Lung microvascular endothelial cell (primary cell): ENCODE measurements around the gene NTN1. TPM values are rescaled to one million over a fixed set of nuclear protein-coding genes. Genes with fewer than 3 reads are reported as not detected.

Experiments
- DNase-seq, 2 donors: peaks; one replicate each; pipeline versions ENCODE4 v3.0.0 to v3.0.0-alpha.2; 2010; ENCODE audit warnings: low read depth in 2 of 2
- total RNA-seq: library from RNA; depleted of rRNA; stranded (reverse); fragments of >200 nt; gene quantifications from 2 replicates; pipeline ENCODE4 v1.2.1, GENCODE V29; 2014

Gene NTN1
- total RNA-seq, 1 donor from 2014 or later: 0.40 TPM

DNA sequence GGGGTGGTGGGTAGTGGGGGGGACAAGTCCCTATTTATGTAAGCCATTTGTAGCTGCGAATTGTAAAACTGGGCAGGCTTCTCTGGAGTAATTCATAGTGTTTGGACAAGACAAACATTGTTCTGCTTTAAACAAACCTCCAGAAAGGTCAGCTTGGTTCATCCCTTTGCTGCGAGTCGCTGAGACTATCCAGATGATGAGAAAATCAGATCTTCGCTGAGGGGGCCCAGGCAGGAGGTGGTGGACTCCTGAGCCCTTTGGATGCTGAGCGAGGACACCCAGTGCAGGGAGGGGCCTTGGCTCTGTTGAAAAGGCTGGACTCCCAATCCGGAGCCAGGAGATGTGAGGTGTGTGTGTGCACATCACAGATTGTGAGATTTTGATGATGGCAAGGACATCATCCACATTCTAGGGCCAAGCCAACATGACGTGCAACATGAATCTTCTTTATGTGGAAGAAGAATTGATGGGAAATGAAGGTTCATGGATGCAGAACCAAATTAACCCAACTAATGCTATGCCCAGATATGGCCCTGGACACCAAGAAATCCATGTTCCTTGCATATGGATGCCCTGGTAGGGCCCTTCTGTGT lies 15.0 kb upstream of the NTN1 start:
- DNase-seq: no peak

GRCh38 chr17:9007052-9007714 lies 14.1 kb upstream of the NTN1 start:
- DNase-seq: no peak

- DNase-seq: no peak
Observed at GRCh38 chr17:9009096-9009495, 12.2 kb upstream of the NTN1 start.

DNA sequence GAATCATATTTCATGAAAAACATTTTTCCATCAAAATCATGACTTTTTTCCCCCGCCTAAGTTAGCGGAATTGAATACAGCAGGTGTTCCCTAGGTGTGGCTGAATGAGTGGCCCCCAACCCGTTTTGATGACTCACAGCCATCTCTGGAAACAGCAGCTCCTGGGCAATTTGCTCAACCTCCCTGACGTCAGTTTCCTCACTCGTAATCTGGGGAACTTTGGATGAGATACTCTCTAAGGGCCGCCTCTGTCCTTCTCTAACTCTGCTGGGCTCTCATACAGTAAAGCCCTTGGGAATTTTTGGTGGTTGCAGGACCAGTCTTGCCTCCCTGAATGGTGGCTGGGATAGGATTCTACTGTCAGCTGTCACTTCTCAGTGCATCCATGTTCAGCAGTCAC lies 11.6 kb upstream of the NTN1 start:
- DNase-seq: no peak

DNA sequence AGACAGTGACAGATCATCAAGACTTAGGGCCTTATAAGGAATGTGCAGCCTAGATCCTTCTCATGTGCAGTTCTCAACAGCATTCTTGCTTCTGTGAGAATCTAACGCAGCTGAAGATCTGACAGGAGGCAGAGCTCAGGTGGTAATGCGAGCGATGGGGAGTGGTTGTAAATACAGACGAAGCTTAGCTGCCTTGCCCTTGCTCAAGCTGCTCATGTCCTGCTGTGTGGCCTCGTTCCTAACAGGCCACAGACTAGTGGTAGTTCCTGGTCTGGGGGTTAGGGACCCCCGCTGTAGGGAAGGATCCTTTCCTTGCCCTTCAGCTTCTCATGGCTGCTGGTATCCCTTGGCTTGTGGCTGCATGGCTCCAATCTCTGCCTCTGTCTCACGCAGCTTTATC lies 10.3 kb upstream of the NTN1 start:
- no peak for DNase-seq

DNA sequence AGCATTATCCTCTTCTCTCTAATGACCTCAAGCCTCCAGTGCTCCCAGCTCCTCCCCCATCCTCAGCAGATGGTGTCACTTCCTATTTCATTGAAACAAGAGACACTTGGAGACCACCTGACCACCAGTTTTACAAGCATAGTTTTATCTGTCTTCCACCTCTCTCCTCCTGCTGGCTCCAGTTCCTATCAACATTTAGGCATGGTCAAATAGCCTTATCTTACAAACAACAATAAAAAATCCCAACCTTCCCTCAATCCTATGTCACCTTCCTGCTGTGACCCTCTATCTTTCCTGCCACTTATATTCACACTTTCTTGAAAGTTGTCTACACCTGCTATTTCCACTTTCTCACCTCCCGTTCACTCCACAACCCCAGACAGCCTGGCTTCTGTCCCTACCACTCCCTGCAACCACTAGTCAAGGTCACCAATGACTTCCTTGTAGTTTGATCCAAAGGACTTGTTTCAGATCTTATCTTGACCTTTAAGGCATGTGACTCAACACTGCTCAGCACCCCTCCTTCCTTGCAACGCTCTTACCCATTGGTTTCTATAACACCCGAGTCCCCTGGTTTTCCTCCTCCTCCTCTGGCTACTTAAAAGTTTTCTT lies 4.3 kb upstream of the NTN1 start:
- DNase-seq: no peak

- no peak for DNase-seq
Observed at GRCh38 chr17:9018726-9019125, 2.6 kb upstream of the NTN1 start.

DNA sequence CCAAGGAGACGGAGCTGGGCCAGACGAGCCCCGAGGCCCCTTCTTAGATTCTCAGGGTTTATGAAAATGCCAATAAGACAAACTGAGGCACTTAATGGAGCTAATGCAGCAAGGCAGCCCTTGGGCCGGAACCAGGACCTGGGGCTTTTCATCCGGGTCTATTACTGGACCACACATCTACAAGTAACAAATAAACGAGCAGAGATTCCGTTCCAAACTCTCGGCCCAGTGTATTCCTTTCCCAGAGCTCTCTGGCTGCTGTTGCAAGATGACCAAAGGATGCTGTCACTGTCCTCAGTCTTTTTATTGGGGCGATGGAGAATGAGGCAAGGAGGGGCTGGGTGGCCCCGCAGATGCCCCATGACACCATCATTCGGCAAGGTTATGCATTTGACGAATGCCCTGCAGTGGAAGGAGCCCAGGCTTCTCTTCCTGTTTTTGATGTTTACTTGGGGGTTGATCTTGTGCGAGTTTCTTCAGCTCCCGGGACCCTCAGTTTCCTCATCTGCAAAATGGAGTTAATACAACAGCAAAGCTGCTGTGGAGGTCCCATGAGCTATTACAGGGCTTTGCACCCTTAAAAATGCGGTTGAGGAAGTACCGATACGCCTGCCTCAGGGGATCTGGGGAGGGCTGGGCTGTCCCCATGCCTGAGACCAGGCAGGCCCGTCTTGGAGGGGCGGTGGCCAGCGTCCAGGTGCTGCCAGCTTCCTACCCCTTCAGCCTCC lies 1.1 kb upstream of the NTN1 start:
- no peak for DNase-seq

GRCh38 chr17:9020824-9021157 lies 519 bp upstream of the NTN1 start:
- no peak for DNase-seq

DNA sequence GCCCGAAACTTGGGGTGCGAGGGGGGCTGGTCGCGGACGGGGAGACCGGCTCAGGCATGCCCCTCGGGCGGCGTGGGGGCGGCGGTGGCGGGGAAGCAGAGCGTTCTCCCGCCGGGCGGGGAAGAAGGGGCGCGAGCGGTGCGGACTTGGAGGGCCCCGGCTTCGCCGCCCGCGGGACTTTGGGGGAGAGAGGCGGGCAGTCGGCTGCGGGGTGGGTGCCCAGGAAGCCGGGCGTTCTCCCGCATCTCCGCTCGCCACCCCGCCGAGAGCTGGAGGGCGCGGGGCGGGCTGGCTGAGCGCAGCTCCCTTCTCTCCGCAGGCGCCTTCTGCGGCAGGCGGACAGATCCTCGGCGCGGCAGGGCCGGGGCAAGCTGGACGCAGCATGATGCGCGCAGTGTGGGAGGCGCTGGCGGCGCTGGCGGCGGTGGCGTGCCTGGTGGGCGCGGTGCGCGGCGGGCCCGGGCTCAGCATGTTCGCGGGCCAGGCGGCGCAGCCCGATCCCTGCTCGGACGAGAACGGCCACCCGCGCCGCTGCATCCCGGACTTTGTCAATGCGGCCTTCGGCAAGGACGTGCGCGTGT lies 772 bp downstream of the NTN1 start:
- DNase-seq: peak; percentile 33 to 60

GRCh38 chr17:9022573-9023391 lies 1.5 kb downstream of the NTN1 start:
- DNase-seq: peak; percentile 18 to 59

- DNase-seq: no peak
Observed at GRCh38 chr17:9023392-9024218, 2.3 kb downstream of the NTN1 start.

GRCh38 chr17:9024497-9024896 lies 3.2 kb downstream of the NTN1 start:
- no peak for DNase-seq

DNA sequence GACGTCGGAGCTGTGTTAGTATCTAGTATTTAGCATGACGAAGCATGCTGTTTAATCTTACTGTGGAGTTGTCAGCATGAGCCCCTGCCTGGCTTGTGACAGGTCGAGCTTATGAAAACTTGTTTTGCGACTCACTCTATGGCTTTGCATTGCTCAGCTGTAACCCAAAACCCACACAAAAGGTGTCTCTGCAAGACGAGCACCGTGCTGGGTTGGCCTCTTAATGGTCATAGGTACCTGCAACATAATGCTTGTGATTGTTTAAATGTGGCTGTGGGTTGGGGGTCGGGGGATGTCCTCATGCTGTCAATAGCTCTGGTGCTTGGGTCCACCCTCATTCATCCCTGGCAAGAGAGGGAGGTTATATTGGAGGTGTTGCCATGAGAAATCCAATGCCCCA lies 5.4 kb downstream of the NTN1 start:
- no peak for DNase-seq

- no peak for DNase-seq
Observed at GRCh38 chr17:9028202-9028987, 7.1 kb downstream of the NTN1 start.

DNA sequence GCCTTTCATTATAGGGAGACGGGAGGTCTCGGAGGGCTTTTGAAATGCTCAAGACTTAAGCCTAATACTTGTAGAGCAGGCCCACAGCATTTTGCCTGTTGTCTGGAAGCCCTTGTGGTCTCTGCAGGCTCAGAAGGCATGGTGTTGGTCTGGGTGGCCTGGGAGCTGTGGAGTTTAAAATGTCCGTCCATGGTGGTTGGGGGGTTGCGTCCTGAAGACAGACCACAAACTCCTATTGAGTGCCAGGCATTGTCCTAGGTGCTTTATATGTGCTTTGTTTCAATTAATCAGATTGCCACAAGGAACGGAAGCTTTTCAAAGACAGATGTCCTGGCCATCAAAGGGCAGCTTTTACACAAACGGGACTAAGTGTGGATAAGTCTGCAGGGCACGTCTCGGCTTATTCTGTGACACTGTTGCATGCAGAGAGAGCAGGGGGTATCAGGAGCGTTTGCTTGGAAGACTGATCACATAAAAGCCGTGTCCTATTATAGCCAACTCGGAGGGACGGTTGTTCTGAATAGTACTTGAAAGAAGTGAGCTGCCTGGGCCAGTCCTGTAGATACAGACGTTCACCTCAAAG lies 7.8 kb downstream of the NTN1 start:
- DNase-seq: no peak

DNA sequence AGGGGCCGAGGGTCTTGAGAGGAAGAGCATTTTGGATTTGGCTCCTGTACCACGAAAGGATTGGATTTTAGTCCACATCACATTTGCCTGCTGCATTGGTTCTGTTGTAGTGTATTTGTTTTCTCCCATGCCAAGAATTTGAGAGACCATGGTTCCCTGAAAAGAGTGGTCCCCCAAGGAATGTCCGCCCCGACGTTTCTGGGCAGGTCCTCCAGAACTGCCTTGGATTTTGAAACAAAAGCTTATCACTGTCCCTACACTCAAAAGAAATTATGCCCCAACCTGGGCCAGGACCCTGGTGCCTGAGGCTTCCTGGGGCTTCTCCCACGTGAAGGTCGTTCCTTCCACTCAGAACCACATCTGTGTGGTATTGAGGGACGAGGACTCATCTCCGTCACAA lies 10.8 kb downstream of the NTN1 start:
- DNase-seq: no peak

DNA sequence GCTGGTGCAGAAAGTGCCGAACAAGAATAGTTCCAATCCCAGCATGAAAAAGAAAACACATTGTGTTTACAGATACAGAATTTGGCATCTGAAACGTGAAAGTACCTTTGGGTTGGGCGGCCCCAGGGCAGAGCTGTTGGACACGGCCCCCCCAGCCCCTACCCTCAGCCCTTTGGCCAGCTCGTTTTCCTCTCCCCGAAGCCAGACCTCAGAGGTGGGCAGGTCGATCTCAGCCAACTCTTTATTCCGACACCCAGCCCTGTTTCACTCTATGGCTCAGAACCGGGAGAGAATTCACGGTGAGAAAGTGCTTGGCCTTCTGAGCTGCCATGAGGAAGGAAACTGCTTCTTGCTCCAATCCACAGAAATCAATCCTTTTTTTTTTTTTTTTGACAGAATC lies 11.3 kb downstream of the NTN1 start:
- DNase-seq: no peak

GRCh38 chr17:9035249-9035648 lies 13.9 kb downstream of the NTN1 start:
- DNase-seq: no peak
